Measurements from ENCODE around the gene FLYWCH2.

Gene FLYWCH2

GRCh38 chr16:2853531-2854073, 29.4 kb upstream of the FLYWCH2 start:
- DNase-seq (ENCODE audit: low spot score) = no peak

- no peak for DNase-seq (ENCODE audit: low spot score)
Measured at GRCh38 chr16:2854700-2855309, 28.2 kb upstream of the FLYWCH2 start.

- DNase-seq (ENCODE audit: low spot score) = no peak
Measured at GRCh38 chr16:2855536-2855935, 27.5 kb upstream of the FLYWCH2 start.

GRCh38 chr16:2856061-2856670, 26.8 kb upstream of the FLYWCH2 start:
- DNase-seq (ENCODE audit: low spot score) = peak; percentile 49

- no peak for DNase-seq (ENCODE audit: low spot score)
Measured at GRCh38 chr16:2856686-2857450, 26.1 kb upstream of the FLYWCH2 start.

- no peak for DNase-seq (ENCODE audit: low spot score)
Measured at GRCh38 chr16:2857451-2858244, 25.4 kb upstream of the FLYWCH2 start, which contains the start of gene PRSS22. Gene PRSS22, minus strand, starts transcription at chr16:2858170. Its CDS starts 66 bp downstream, at chr16:2858104.

- no peak for DNase-seq (ENCODE audit: low spot score)
Measured at GRCh38 chr16:2858245-2859025, 24.6 kb upstream of the FLYWCH2 start.

GRCh38 chr16:2859686-2860265, 23.2 kb upstream of the FLYWCH2 start:
- DNase-seq (ENCODE audit: low spot score) = no peak

- DNase-seq (ENCODE audit: low spot score) = no peak
Measured at GRCh38 chr16:2860826-2861567, 22.0 kb upstream of the FLYWCH2 start.

- DNase-seq (ENCODE audit: low spot score) = no peak
Measured at GRCh38 chr16:2865651-2866050, 17.4 kb upstream of the FLYWCH2 start.

GRCh38 chr16:2866431-2866830, 16.6 kb upstream of the FLYWCH2 start:
- DNase-seq (ENCODE audit: low spot score) = no peak

GRCh38 chr16:2867661-2867986, 15.4 kb upstream of the FLYWCH2 start:
- DNase-seq (ENCODE audit: low spot score) = no peak

GRCh38 chr16:2867987-2868789, 14.8 kb upstream of the FLYWCH2 start:
- DNase-seq (ENCODE audit: low spot score) = peak; percentile 97

GRCh38 chr16:2871926-2872325, 11.1 kb upstream of the FLYWCH2 start:
- no peak for DNase-seq (ENCODE audit: low spot score)

- DNase-seq (ENCODE audit: low spot score) = no peak
Measured at GRCh38 chr16:2874032-2874911, 8.7 kb upstream of the FLYWCH2 start.

GRCh38 chr16:2874912-2875362, 8.1 kb upstream of the FLYWCH2 start:
- DNase-seq (ENCODE audit: low spot score) = peak; percentile 81

GRCh38 chr16:2879854-2880508, 3.0 kb upstream of the FLYWCH2 start:
- no peak for DNase-seq (ENCODE audit: low spot score)
